Stomach smooth muscle (tissue), 2 donors: ENCODE data around the gene ATXN1L.
"Not testable (repeated sequence)": the region's sequence is repeated elsewhere in the genome, so short reads cannot be mapped to it uniquely, and the experiment has no call there.

Experiments
- H3K27ac ChIP-seq: one replicate; pipeline ENCODE4 v1.7.0; 2013; ENCODE audit warnings: mild to moderate bottlenecking, low read length, inconsistent platforms
- H3K27me3 ChIP-seq, 2 donors: one replicate each; pipeline ENCODE4 v1.7.0; 2013; ENCODE audit warnings: low read length in 2 of 2; ENCODE audit not compliant: insufficient read depth in 2 of 2, control insufficient read depth in 1 of 2
- H3K36me3 ChIP-seq, 2 donors: one replicate each; pipeline ENCODE4 v1.7.0; 2013; ENCODE audit warnings: low read length in 2 of 2; ENCODE audit not compliant: control insufficient read depth in 2 of 2, insufficient read depth in 2 of 2
- H3K4me1 ChIP-seq: one replicate; pipeline ENCODE4 v1.7.0; 2013; ENCODE audit warnings: low read length; ENCODE audit not compliant: control insufficient read depth, insufficient read depth
- H3K4me3 ChIP-seq, 2 donors: one replicate each; pipeline ENCODE4 v1.7.0; 2013; ENCODE audit warnings: low read length in 2 of 2
- H3K9ac ChIP-seq, 2 donors: one replicate each; pipeline ENCODE4 v1.7.0; 2013; ENCODE audit warnings: low read length in 2 of 2, mild to moderate bottlenecking in 1 of 2
- H3K9me3 ChIP-seq, 2 donors: one replicate each; pipeline ENCODE4 v1.7.0; 2013; ENCODE audit warnings: low read length in 2 of 2; ENCODE audit not compliant: control insufficient read depth in 2 of 2
- donor health status: healthy.
- donor health status: Pancreatic carcinoma.

ATXN1L gene

GRCh38 chr16:71852561-71852960 lies 6.8 kb downstream of the ATXN1L start:
- peaks cover 10% of the 10 kb centered on the region for H3K4me1 ChIP-seq
- no peaks in the 10 kb centered on the region for H3K27me3 ChIP-seq
- no peaks in the 10 kb centered on the region for H3K9me3 ChIP-seq
- H3K4me3 ChIP-seq = no peak overlapping the region
- H3K36me3 ChIP-seq = peaks cover 27 to 44% of the 10 kb centered on the region in 2 donors
- no peak overlapping the region for H3K27ac ChIP-seq
- no peak overlapping the region for H3K9ac ChIP-seq

DNA sequence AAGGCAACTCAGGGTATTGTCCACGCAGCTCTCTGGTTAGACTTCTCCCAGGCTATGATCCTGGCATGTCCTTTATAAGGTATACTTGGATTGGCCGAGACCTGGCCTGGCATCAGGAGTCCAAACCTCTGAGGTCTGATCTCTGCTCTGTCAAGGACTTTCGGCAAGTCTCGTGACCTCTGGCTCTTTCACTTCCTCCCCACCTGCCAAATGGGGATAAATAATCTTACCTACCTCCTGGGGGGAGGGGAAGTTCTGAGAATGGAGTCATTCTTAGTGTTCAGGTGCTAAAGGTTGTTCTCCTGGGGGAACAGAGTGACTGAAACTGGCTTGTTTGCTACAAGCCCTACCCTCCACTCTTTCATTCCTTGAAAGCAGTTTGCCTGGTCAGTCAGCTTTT lies 7.6 kb downstream of the ATXN1L start:
- Histone ChIP-seq H3K4me1 (peaks cover 12% of the 10 kb centered on the region), H3K36me3 (peaks cover 27 to 44% of the 10 kb centered on the region in 2 donors), H3K9me3 (no peaks in the 10 kb centered on the region), H3K27ac (no peak overlapping the region), H3K9ac (no peak overlapping the region), H3K4me3 (no peak overlapping the region), H3K27me3 (no peaks in the 10 kb centered on the region)

DNA sequence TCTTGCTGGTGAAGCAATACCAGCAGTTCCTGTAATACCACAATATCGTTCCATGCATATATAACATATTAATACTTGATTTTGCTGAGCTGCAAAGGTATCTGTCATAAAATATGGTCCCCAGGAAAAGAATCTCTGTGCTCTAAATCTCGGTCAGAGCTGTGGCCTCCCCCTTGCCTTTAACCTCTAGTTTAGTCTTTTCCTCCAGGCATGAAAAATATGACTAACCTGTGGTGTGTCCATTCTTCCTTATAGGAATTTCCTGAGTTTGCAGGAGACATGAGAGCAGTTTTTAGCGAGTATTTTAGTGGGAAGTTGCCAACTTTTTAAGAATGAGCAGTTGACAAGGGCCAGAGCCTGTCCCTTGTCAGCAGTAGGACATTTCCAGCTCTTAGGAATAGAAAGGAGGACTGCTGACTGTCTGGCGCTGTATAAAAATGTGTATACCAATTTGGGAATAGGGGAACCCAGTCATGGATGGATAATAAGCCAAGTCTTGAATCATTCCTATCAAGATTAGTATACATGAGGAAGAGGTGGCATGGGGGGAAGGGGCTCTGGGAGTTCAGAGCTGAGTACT lies 8.7 kb downstream of the ATXN1L start:
- peaks cover 13% of the 10 kb centered on the region for H3K4me1 ChIP-seq
- H3K9me3 ChIP-seq = no peaks in the 10 kb centered on the region
- no peak overlapping the region for H3K27ac ChIP-seq
- H3K9ac ChIP-seq = no peak overlapping the region
- no peak overlapping the region for H3K4me3 ChIP-seq
- H3K36me3 ChIP-seq = peaks cover 28 to 37% of the 10 kb centered on the region in 2 donors
- no peaks in the 10 kb centered on the region for H3K27me3 ChIP-seq

- Histone ChIP-seq H3K4me1 (peaks cover 13% of the 10 kb centered on the region), H3K9me3 (no peaks in the 10 kb centered on the region), H3K4me3 (no peak overlapping the region), H3K9ac (no peak overlapping the region), H3K36me3 (peaks cover 18 to 33% of the 10 kb centered on the region in 2 donors), H3K27ac (no peak overlapping the region), H3K27me3 (no peaks in the 10 kb centered on the region)
Observed at GRCh38 chr16:71855937-71856662, 10.3 kb downstream of the ATXN1L start.

- H3K9me3 ChIP-seq = no peaks in the 10 kb centered on the region
- no peak overlapping the region for H3K27ac ChIP-seq
- H3K27me3 ChIP-seq = no peaks in the 10 kb centered on the region
- H3K4me3 ChIP-seq = no peak overlapping the region
- H3K4me1 ChIP-seq = peaks cover 5% of the 10 kb centered on the region
- H3K9ac ChIP-seq = no peak overlapping the region
- peaks cover 17 to 34% of the 10 kb centered on the region in 2 donors for H3K36me3 ChIP-seq
Observed at GRCh38 chr16:71859762-71860521, 14.2 kb downstream of the ATXN1L start.

- no peak overlapping the region for H3K9ac ChIP-seq
Observed at GRCh38 chr16:71863995-71864394, 18.2 kb downstream of the ATXN1L start.

DNA sequence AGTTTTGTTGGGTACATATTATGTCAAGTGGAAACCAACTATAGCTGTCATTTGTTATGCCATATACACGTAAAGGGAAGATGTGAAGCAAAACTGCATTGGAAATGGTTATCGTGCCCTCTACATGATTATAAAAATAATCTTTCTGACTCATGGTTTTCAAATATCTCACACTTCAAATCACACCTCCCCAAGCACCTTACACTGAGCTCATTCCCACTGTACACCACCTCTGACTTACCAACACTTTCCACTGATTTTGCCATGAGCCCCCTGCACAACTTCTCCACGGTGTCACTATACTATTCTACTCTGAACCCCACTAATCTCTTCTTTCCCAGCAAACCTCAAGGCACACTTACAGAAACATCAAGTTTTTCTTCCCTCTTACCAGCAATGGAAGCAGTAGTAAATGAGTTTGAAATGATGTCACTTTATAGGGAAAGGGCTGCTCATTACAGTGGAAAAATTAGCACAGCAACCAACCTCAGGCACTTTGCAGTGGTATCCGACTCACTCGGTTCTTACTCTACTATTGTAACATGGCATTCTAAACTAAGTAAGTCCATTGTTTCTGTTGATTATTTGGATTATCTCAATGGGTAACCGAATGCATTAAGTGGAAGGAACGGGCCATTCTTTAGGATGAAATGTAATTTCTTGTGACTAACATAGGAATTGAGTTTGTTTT lies 19.5 kb downstream of the ATXN1L start:
- peaks cover 11 to 31% of the 10 kb centered on the region in 2 donors for H3K36me3 ChIP-seq
- H3K9me3 ChIP-seq = no peaks in the 10 kb centered on the region
- no peak overlapping the region for H3K4me3 ChIP-seq
- no peaks in the 10 kb centered on the region for H3K27me3 ChIP-seq
- no peaks in the 10 kb centered on the region for H3K4me1 ChIP-seq
- no peak overlapping the region for H3K27ac ChIP-seq
- no peak overlapping the region for H3K9ac ChIP-seq

More at GRCh38 chr16:71863995-71864394, 18.2 kb downstream of the ATXN1L start:
- Histone ChIP-seq H3K4me1 (no peaks in the 10 kb centered on the region), H3K27me3 (no peaks in the 10 kb centered on the region), H3K4me3 (no peak overlapping the region), H3K9me3 (no peaks in the 10 kb centered on the region), H3K27ac (no peak overlapping the region), H3K36me3 (peaks cover 17 to 34% of the 10 kb centered on the region in 2 donors)

DNA sequence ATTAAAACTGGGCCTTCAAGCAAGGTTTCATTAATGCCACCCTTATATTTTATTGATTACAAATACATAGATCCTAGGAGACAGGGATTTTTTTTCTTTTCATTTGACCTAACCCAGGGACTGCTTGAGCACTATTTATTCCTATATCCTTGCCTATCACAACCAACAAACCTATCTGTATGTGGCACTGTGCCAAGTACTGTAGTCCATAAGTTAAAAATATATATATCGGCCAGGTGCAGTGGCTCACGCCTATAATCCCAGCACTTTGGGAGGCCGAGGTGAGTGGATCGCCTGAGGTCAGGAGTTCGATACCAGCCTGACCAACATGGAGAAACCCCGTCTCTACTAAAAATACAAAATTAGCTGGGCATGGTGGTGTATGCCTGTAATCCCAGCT lies 21.4 kb downstream of the ATXN1L start:
- not testable (repeated sequence) for H3K9ac ChIP-seq, H3K9me3 ChIP-seq, H3K27me3 ChIP-seq, H3K27ac ChIP-seq, H3K4me3 ChIP-seq, H3K4me1 ChIP-seq
- H3K36me3 ChIP-seq = peaks cover 8 to 22% of the 10 kb centered on the region in 2 donors

DNA sequence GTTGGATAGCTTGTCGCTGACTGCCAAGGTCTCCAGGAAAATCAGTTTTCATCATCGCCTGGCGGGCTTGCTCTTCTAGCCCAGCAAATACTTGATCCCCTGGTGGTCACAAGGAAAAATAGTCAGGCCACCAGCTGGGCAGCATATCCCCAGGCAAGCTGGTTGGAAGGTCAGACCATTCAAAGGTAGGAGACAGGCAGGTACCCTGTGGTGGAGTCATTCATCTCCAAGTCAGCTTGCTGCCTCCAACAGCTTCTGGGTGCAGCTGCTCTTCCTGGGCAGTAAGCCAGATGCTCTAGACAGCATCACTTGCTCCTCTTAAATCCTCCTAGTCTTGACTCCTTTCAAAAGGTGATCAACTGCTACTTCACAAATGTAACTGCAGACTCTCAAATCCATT lies 22.2 kb downstream of the ATXN1L start:
- Histone ChIP-seq H3K36me3 (peaks cover 8 to 19% of the 10 kb centered on the region in 2 donors), H3K4me1 (no peaks in the 10 kb centered on the region), H3K27me3 (no peaks in the 10 kb centered on the region), H3K9me3 (no peaks in the 10 kb centered on the region), H3K9ac (no peak overlapping the region), H3K4me3 (no peak overlapping the region), H3K27ac (no peak overlapping the region)

DNA sequence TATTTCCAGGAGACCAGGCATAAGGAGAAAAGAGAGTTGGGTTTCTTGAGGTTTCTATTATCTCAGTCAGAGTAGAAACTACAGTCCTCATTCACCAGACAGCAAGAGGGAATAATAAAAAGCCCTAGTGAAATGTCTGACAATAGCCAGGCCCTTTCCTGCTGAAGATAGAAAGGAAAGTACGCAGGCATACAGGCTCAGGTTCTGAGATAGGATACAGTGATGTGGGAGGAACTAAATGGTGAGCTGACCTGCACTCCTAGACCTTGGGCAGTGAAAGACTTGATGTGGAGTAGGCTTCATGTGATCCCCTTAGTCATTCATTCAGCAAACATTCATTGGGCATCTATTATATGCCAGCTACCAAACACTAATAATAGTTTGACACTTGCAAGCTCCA lies 23.3 kb downstream of the ATXN1L start:
- Histone ChIP-seq H3K9me3 (no peaks in the 10 kb centered on the region), H3K27ac (no peak overlapping the region), H3K27me3 (no peaks in the 10 kb centered on the region), H3K4me1 (no peaks in the 10 kb centered on the region), H3K9ac (no peak overlapping the region), H3K36me3 (peaks cover 7 to 16% of the 10 kb centered on the region in 2 donors), H3K4me3 (no peak overlapping the region)
